ENCODE results near the gene CHKA.

DNA sequence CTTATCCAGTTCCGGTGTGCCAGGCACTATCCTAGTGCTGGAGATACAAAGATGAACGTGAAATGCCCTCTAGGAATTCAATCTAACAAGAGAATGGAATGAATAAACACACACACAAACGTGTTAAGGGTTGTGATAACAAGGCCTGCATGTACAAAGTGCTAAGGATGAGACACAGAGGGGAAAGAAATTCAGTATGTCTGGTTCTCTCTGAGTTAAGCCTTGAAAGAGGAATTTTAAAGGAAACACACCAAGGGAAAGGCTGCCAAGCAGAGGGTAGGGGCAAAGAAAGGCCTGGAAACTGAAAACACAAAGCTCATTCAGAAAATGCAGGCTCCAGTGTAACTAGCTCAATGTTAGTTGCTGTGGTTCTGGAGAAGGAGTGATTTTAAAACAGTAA lies 4.2 kb downstream of the CHKA start:
- TF ChIP-seq YY1 (IDR thresholded peaks at IDR 0.05; ENCODE audit: insufficient read depth, insufficient read length) (no peak), SUZ12 (IDR thresholded peaks at IDR 0.05; ENCODE audit: extremely low read depth, insufficient read depth, insufficient read length) (no peak)
